DND-41 (cell line): ENCODE data around the gene PUSL1.

Experiments used
- ATAC-seq: fragments of 200-7000 bp; cut with Tn5 transposase; 3 replicates; pipeline ENCODE4 v1.9.1; 2021; ENCODE audit warnings: low read depth; ENCODE audit not compliant: insufficient read depth
- DNase-seq: peaks from one replicate; pipeline ENCODE4 v3.0.0-alpha.2; 2020
- H2AFZ ChIP-seq: 2 replicates; pipeline ENCODE4 v1.6.0; 2012; ENCODE audit warnings: low read depth, low read length
- H3K27ac ChIP-seq: 2 replicates; pipeline ENCODE4 v1.5.1; 2012; ENCODE audit warnings: low read length, inconsistent platforms
- H3K27me3 ChIP-seq: fragments of 200-600 bp; sonication (generic); 2 replicates; pipeline ENCODE4 v1.6.0; 2012; ENCODE audit warnings: low read length, mild to moderate bottlenecking, inconsistent platforms; ENCODE audit not compliant: insufficient read depth, poor library complexity
- H3K36me3 ChIP-seq: 2 replicates; pipeline ENCODE4 v1.5.1; 2012; ENCODE audit warnings: low read length, inconsistent platforms; ENCODE audit not compliant: insufficient read depth
- H3K4me1 ChIP-seq: 2 replicates; pipeline ENCODE4 v1.5.1; 2012; ENCODE audit warnings: mild to moderate bottlenecking, low read length; ENCODE audit not compliant: insufficient read depth
- H3K4me2 ChIP-seq: 2 replicates; pipeline ENCODE4 v1.6.0; 2012; ENCODE audit warnings: mild to moderate bottlenecking, moderate library complexity, low read length, inconsistent platforms; ENCODE audit not compliant: insufficient read depth
- H3K4me3 ChIP-seq, 2 experiments: fragments of 200-600 bp in 1 of 2; shearing (Covaris generic) in 1 of 2; 2 replicates each; pipeline ENCODE4 v1.5.1; 2012 to 2016; ENCODE audit warnings: inconsistent platforms in 2 of 2, low read length in 2 of 2, mild to moderate bottlenecking in 2 of 2, low read depth in 1 of 2, moderate library complexity in 1 of 2
- H3K79me2 ChIP-seq: 2 replicates; pipeline ENCODE4 v1.6.0; 2012; ENCODE audit warnings: low read length, inconsistent platforms; ENCODE audit not compliant: insufficient read depth
- H3K9ac ChIP-seq: 2 replicates; pipeline ENCODE4 v1.6.0; 2012; ENCODE audit warnings: low read depth, mild to moderate bottlenecking, inconsistent platforms, low read length, moderate library complexity
- H3K9me3 ChIP-seq: 2 replicates; pipeline ENCODE4 v1.5.1; 2012; ENCODE audit warnings: low read length, moderate library complexity, mild to moderate bottlenecking, inconsistent platforms; ENCODE audit not compliant: insufficient read depth, severe bottlenecking
- H4K20me1 ChIP-seq: 2 replicates; pipeline ENCODE4 v1.6.0; 2012; ENCODE audit warnings: low read length; ENCODE audit not compliant: insufficient read depth
- CTCF ChIP-seq: IDR thresholded peaks from 2 replicates; pipeline ENCODE4 v1.5.1; 2012; ENCODE audit warnings: borderline replicate concordance, low read length, moderate library complexity, mild to moderate bottlenecking; ENCODE audit not compliant: poor library complexity, severe bottlenecking; ENCODE audit errors: extremely low read depth
- EZH2 ChIP-seq: IDR thresholded peaks from 3 replicates; pipeline ENCODE4 v1.6.1; 2012; ENCODE audit warnings: borderline replicate concordance, low read depth, mild to moderate bottlenecking, moderate library complexity, low read length, inconsistent platforms; ENCODE audit not compliant: severe bottlenecking

Gene PUSL1

GRCh38 chr1:1302951-1303509 lies 5.4 kb upstream of the PUSL1 start:
- Histone ChIP-seq H3K79me2 (peaks cover 39% of the 10 kb centered on the region), H3K4me3 (no peak overlapping the region), H3K9me3 (no peaks in the 10 kb centered on the region), H3K4me1 (peaks cover 26% of the 10 kb centered on the region), H3K4me2 (no peak overlapping the region), H3K27me3 (no peaks in the 10 kb centered on the region), H4K20me1 (peaks cover 66% of the 10 kb centered on the region), H3K9ac (no peak overlapping the region), H3K27ac (no peak overlapping the region), H3K36me3 (peaks cover 5% of the 10 kb centered on the region; the same call in 1 of the 2 replicates), H2AFZ (no peak overlapping the region)
- DNase-seq (no peak), ATAC-seq (no peak)
- TF ChIP-seq EZH2: no peak

GRCh38 chr1:1303736-1304135 lies 4.7 kb upstream of the PUSL1 start:
- no peak overlapping the region for H3K9ac ChIP-seq
- H3K27me3 ChIP-seq: no peaks in the 10 kb centered on the region
- no peak for TF ChIP-seq EZH2

GRCh38 chr1:1304331-1305299 lies 3.8 kb upstream of the PUSL1 start:
- Histone ChIP-seq H3K9ac (peak overlapping the region; percentile 96), H2AFZ (no peak overlapping the region), H4K20me1 (peaks cover 55% of the 10 kb centered on the region), H3K27me3 (no peaks in the 10 kb centered on the region), H3K36me3 (peaks cover 10% of the 10 kb centered on the region; the same call in 1 of the 2 replicates), H3K4me3 (peak overlapping the region in 1 of 2 experiments; percentile 96; a peak in 1 of 4 replicates), H3K4me2 (peak overlapping the region; percentile 76), H3K27ac (peak overlapping the region; percentile 47; the same call in 1 of the 2 replicates), H3K4me1 (peaks cover 34% of the 10 kb centered on the region), H3K9me3 (no peaks in the 10 kb centered on the region), H3K79me2 (peaks cover 51% of the 10 kb centered on the region)
- no peak for TF ChIP-seq EZH2
- TF ChIP-seq CTCF: no peak
- ATAC-seq (no peak), DNase-seq (no peak)

More at GRCh38 chr1:1303736-1304135, 4.7 kb upstream of the PUSL1 start:
- peaks cover 26% of the 10 kb centered on the region for H3K4me1 ChIP-seq
- no peak overlapping the region for H3K4me2 ChIP-seq
- ATAC-seq (no peak), DNase-seq (no peak)
- peaks cover 63% of the 10 kb centered on the region for H4K20me1 ChIP-seq
- H3K27ac ChIP-seq: no peak overlapping the region
- peaks cover 6% of the 10 kb centered on the region; the same call in 1 of the 2 replicates for H3K36me3 ChIP-seq
- H2AFZ ChIP-seq: no peak overlapping the region
- peaks cover 42% of the 10 kb centered on the region for H3K79me2 ChIP-seq
- H3K4me3 ChIP-seq: no peak overlapping the region
- no peaks in the 10 kb centered on the region for H3K9me3 ChIP-seq

GRCh38 chr1:1305300-1306069 lies 2.9 kb upstream of the PUSL1 start:
- Histone ChIP-seq H3K79me2 (peaks cover 59% of the 10 kb centered on the region), H3K4me1 (peaks cover 43% of the 10 kb centered on the region), H3K4me3 (peak overlapping the region in 1 of 2 experiments; percentile 96; a peak in 2 of 4 replicates), H3K27me3 (no peaks in the 10 kb centered on the region), H3K27ac (peak overlapping the region; percentile 51), H3K36me3 (peaks cover 17% of the 10 kb centered on the region), H3K9me3 (no peaks in the 10 kb centered on the region), H4K20me1 (peaks cover 54% of the 10 kb centered on the region), H3K9ac (peak overlapping the region; percentile 96), H2AFZ (no peak overlapping the region), H3K4me2 (peak overlapping the region; percentile 76)
- DNase-seq: peak; percentile 79
- TF ChIP-seq CTCF: no peak
- no peak for TF ChIP-seq EZH2
- peak; percentile 47 for ATAC-seq
